Posterior vena cava (tissue), 2 donors: ENCODE data around the gene MYZAP. TPM values are rescaled to one million over a fixed set of nuclear protein-coding genes. Genes with fewer than 3 reads are reported as not detected.
A peak's percentile ranks its signal among the peaks of the same experiment; 100 is the strongest.

ENCODE experiments used
- DNase-seq: peaks from one replicate; pipeline ENCODE4 v3.0.0-alpha.2; 2020; ENCODE audit warnings: low spot score
- intact Hi-C, 2 donors: fragments of 100-400 bp; cut with DNase I; formaldehyde crosslinking; loops; one replicate each; pipeline versions ENCODE4 v1.14.1 to v1.14.2; 2022 to 2023
- total RNA-seq, 2 donors: library from RNA; stranded (reverse); fragmentation: NEBNext Ultra II Directional; extraction: Animal tissue kit (Norgen Biotek cat#: 25700); gene quantifications; one replicate each; pipeline ENCODE4 v1.2.1, GENCODE V29; 2021
- donor health status: DM: yes; HTN: yes; CAD: no.
- donor health status: DM: yes; HTN: yes; CAD: no.

Gene MYZAP
- total RNA-seq, 2 donors from 2014 or later: 6.2 to 8.4 TPM

DNA sequence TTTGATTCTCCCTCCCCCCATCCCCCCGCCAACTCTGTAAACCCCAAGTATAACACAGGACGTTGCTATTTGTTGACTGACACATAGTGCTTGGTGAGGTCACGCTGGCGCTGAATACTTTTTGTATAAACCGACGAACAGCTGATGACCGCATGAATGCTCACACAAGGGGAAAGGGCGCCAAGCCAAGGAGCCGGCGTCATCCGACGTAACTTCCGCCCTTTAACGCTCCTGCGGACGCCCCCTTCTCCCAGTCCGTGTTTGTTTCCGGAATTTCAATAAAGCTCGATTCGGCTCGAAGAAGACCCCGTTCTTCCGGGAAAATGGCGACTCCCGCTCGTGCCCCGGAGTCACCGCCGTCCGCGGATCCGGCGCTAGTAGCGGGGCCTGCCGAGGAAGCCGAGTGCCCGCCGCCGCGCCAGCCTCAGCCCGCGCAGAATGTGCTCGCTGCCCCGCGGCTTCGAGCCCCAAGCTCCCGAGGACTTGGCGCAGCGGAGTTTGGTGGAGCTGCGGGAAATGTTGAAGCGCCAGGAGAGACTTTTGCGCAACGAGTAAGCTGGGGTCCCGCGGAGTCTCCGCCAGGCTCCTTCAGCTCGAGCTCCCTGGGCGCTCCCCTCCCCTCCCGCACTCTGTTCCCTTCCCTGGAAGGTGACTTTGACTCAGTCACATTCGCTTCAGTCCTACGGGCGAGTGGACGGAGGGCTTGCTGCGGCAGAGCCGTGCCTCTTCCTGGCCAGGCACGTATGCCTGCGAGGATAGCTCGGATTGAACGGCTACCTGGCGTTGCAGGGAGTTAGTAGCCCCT, 114.9 kb downstream of the MYZAP start, which contains the start of gene POLR2M:
Gene POLR2M, plus strand, starts transcription at position 310 of the 805 bp plus-strand sequence. Its CDS starts 129 bp downstream, at position 439.
- peak; percentile 99 for DNase-seq
- intact Hi-C loops: no loop called here

GRCh38 chr15:57708047-57708446, 116.3 kb downstream of the MYZAP start:
- no peak for DNase-seq
- intact Hi-C loops: no loop called here

DNA sequence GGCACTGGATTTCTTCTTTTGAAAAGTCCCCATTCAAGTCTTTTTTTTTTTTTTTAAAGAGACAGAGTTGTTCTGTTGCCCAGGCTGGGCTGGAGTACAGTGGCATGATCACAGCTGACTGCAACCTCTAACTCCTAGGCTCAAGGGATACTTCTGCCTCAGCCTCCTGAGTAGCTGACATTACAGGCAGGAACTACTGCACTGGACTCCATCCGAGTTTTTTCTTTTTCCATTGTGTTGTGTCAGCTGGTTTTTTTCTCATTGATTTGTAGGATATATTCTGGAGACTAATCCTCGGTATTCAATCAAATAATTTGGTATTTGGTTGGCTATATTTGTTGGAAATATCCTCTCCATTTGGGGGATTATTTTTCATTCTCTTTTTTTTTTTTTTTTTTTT, 126.6 kb downstream of the MYZAP start:
- intact Hi-C loops: no loop called here
- DNase-seq: no peak

DNA sequence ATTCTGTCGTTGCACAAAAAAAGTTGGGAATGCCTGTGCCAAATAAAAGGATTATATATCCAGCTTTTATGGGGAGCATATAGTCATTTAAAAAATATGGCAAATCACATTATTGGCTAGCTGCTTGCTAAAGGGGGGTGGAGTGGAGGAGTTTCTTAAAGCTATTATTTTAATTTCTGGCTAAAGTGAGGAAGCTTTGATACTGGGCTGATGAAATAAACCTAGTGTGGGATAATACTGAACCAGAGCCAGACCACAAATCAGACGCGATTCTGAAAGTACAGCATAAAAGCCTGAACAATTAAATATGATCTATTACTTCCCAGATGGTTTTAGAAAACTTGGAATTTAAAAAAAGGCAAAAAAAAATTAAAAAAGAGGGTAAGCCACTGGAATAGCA, 129.2 kb downstream of the MYZAP start:
- intact Hi-C loops: no loop called here
- no peak for DNase-seq

DNA sequence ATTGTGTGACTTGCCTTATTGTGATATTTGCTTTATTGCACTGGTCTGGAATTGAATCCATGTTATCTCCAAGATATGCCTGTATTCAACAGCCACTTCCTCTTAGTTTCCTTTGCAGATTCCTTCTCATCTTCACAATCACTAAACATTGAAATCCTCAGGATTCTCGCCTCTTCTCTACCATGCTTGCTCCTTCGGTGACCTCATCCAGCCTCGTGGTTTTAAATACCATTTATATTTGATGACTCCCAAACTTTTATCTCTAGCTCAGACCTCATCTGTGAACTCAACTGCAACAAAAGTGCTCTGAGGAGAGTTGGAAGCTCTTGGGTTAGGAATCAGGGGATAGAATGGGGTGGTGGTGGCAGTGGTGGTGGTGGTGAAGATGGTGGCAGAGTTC, 134.7 kb downstream of the MYZAP start:
- intact Hi-C loops: no loop called here
- DNase-seq: no peak

GRCh38 chr15:57727031-57727430, 135.3 kb downstream of the MYZAP start:
- intact Hi-C loops: no loop called here

GRCh38 chr15:57728436-57728835, 136.7 kb downstream of the MYZAP start:
- intact Hi-C loops: no loop called here
- no peak for DNase-seq

More at GRCh38 chr15:57727031-57727430, 135.3 kb downstream of the MYZAP start:
- DNase-seq: no peak

DNA sequence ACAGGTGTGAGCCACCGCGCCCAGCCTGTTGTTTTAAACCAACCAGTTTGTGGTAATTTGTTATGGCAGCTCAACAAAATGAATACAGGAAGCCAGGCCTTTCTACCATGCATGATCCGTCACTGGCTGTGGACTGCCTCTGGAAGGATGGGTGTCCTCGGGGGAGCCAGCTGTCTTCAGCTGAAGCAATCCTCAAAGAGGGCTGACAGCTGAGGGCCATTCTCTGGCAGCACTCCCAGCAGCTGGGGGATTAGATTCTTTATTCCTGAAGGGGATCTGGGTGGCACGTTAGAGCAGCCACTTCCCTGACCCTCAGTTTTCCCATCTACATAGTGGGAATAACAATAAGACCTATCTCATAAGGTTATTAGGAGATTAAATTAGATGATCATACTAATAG, 139.2 kb downstream of the MYZAP start:
- DNase-seq: no peak
- intact Hi-C loops: no loop called here

- intact Hi-C loops: no loop called here
- no peak for DNase-seq
Measured at GRCh38 chr15:57731530-57732103, 139.9 kb downstream of the MYZAP start.

DNA sequence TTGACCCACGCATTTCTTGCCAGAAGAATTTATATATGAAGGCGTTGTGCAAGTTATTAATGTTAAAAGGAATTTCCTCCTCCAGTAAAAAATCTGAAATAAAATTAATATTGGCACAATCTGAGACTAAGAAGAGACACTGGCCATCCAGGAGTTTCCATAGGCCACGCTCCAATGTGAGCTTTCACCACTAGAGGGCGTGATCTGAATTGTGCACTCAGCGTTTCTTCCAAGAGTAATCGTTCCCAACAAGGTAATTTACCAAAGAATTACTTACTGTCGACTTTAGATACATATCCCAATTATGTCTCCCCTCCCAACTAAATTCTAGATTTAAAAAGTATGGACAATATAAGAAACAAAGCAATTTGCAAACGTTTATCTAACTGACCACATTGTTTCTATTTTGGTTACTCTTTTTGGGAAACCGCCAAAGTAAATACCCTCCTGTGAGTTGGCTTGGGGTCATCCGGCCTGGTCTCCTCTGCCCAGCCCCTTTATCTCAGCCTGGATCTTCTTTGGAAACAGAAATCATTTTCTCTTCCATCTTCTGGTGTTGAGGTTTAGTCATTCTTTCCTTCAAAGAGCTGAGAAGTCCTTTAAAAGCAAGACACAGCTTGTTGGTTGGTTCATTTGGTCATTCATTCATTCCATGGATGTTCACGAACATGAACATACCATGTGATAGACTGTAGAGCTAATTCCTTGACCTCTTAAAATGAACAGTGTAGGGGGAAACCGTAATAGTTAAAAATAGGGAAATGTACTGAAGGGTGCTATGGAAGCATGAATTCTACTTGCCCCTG, 141.0 kb downstream of the MYZAP start:
- DNase-seq: no peak
- intact Hi-C loops: no loop called here

GRCh38 chr15:57734860-57735259, 143.2 kb downstream of the MYZAP start:
- DNase-seq: no peak
- intact Hi-C loops: no loop called here

Other genes starting within 250 kb of the MYZAP start
- gene CGNL1, start 215.4 kb upstream of the MYZAP start, total RNA-seq: 10 to 100 TPM; 20.0 to 24.4 TPM
- gene POLR2M, start 114.8 kb downstream of the MYZAP start, total RNA-seq: 10 to 100 TPM; 65.2 to 76.0 TPM